HG03045 (cell line): ENCODE data around the gene CEP19.
A peak's percentile ranks its signal among the peaks of the same experiment; 100 is the strongest.
"Not testable (repeated sequence)": the region's sequence is repeated elsewhere in the genome, so short reads cannot be mapped to it uniquely, and the experiment has no call there.

ENCODE experiments used
- ATAC-seq: cut with Tn5 transposase; IDR thresholded peaks from one replicate; pipeline ENCODE4 v1.9.1; 2021; ENCODE audit warnings: mild to moderate bottlenecking, moderate library complexity; ENCODE audit not compliant: unreplicated experiment

CEP19 gene

GRCh38 chr3:196711838-196712513, at the start of gene CEP19, which contains the start of gene PIGX:
Gene CEP19, minus strand, starts transcription at chr3:196712250. Its CDS starts 3,593 bp downstream, at chr3:196708657.
Gene PIGX, plus strand, starts transcription at chr3:196712377.
- ATAC-seq: peak; percentile 75

GRCh38 chr3:196757876-196758739, 46.1 kb upstream of the CEP19 start:
- ATAC-seq: no peak

DNA sequence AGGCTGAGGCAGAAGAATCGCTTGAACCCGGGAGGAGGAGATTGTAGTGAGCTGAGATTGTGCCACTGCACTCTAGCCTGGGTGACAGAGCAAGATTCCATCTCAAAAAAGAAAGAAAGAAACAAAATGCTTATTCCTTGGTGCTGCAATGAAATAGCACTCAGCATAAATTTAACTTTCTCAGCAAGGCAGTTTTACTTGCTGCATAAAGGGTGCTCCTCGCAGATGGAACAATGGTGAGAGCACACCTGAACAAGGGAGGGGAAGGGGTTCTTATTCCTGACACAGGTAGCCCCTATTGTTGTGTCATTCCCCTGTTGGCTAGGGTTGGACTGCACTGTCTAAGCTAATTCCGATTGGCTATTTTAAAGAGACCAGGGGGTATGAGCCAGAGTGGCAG, 44.7 kb upstream of the CEP19 start:
- ATAC-seq: no peak

DNA sequence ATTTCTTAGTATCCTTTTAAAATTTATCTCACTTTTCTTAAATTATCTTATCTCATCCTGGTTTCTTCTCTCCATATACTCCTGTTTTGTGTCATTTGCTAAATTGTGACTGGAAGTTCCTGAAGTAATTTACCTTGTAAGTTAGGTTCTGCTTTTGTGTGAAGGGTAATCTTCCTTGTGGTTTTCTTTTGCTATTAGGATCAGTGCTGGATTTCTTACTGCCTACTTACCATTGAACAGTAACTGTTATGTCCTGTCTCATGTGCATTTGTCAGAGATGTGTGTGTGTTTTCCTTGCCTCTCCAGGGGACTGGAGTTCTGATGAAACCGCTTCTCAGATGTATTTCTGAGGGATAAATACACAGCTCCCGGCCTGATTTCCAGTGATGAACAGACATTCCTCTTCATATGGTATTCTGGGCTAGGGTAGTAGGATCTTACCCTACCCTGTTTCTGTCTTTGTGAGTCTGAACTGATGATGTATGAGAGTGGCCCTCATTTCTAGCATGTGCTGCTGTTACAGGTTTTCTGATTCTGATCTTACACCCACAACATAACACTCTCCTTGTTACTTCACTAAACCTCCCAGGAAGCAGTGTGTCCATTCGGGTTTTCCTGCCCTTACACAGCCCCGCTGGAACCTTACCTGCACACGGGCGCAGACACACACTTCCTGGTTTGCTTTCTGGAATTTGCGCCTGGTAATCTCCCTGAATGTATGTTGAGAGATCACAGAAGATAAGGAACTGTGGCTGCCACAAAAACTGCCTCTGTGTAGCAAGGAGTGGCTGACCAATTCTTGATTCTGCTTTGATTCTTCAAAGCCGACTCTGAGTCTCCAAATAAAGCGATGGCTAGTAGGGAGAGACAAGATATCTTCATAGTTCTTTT, 42.3 kb upstream of the CEP19 start:
- ATAC-seq: no peak

DNA sequence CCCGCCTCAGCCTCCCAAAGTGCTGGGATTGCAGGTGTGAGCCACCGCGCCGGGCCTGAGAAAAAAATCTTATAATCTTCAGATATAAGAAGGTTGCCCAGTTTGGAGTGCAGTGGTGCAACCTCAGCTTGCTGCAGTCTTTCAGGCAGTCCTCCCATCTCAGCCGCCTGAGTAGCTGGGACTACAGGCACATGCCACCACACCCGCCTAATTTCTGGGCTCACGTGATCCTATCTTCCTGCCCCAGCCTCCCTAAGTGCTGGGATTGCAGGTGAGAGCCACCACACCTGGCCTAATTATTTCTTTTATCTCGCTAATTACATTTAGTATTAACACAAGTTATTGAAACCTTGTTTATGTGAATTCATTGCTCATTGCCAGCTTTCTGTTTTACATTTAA, 41.2 kb upstream of the CEP19 start:
- ATAC-seq: no peak

DNA sequence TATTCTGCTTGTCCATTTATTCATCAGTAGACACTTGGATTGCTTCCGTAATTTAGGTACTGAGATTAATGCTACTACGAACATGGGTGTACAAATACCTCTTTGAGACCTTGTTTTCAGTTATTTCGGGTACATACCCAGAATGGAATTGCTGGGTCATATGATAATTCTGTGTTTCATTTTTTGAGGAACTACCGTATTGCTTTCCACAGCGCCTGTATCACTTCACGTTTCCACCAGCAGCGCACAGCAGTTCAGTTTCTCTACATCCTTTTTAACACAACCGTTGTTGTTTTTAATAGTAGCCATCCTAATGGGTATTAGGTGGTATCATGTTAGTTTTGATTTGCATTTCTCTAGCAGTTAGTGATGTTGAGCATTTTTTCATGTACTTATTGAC, 37.1 kb upstream of the CEP19 start:
- no peak for ATAC-seq

- ATAC-seq: not testable (repeated sequence)
These were observed 31.5 kb upstream of the CEP19 start for GRCh38 chr3:196743569-196743968.

- no peak for ATAC-seq
These were observed 29.3 kb upstream of the CEP19 start for GRCh38 chr3:196741249-196741889.

GRCh38 chr3:196740481-196741248, 28.6 kb upstream of the CEP19 start:
- ATAC-seq: no peak

- peak; percentile 92 for ATAC-seq
These were observed 27.8 kb upstream of the CEP19 start, which contains the start of gene PAK2 for GRCh38 chr3:196739671-196740480. Gene PAK2, plus strand, starts transcription at chr3:196739857. Its CDS starts 42,790 bp downstream, at chr3:196782647.

DNA sequence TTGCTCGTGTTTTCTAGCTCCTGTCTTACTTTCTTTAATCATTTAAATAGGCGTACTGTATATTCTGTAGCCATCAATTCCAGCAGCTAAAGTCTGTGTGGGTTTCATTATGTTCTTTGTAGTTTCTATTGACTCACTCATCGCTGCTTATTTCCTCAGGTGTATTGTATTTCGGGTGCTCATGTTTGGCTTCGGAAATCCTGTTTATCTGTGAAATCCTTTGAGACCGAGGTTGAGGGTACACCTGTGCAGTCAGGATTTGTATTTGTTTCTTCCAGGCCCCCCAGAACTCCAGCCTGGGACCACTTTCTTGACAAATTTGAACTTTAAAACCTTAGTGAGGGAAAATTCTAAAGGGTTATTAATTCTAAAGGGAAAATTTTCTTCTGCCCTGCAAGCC, 25.6 kb upstream of the CEP19 start:
- ATAC-seq: no peak

- ATAC-seq: no peak
These were observed 24.8 kb upstream of the CEP19 start for GRCh38 chr3:196736670-196737374.

DNA sequence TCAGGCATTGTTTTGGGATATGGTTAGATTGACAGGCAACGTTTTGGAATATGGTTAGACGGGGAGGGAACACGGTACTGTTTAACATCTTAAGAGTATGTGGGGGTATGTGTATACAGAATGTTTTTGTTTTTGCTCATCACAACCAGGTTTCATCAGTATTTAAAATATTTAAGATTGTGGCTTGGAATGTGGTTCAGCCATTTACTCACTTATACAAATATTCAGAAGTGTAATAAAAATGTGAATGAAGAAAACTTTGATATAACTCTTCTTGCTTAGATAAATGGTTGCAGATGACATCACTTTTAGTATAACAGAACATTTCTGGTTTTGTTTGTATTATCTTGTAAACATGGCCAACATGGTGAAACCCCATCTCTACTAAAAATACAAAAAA, 23.7 kb upstream of the CEP19 start:
- no peak for ATAC-seq

DNA sequence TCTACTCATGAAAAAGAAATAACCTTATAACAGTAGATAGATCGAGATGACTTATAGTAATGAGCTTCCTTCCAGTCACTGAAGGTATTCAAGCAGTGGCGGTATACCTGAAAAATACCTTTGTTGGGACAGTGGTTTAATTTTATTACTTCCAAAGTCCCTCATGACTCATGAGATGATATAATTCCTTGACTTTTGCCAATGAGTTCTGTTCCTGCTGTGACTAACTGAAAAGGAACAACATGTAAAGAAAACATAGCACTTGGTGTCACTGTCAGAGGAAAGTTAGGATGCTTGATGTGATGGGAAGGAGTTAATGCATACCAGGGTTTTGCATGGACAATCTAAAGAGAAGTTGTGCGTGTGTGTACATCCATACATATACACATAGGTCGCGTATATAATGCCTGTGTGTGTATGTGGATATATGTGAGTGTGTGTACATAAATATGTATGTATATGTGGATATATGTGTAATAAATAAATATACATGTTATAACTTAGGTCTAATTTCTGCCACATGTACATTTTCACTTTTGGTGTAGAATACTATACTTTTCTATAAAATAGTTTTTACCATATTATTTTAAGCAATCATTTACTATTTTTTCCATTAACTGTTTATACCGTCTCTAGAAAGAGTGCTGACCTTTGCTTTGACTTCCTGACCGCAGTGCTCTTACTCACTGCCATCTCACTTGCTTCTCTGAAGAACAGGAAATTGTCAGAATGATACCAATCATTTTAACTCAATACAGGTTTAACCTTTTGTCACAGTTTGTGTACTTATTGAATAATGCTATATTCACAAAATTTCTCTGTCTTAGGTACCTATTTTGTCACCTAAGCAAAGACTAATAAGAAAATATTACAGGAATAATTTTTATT, 15.0 kb upstream of the CEP19 start:
- no peak for ATAC-seq

DNA sequence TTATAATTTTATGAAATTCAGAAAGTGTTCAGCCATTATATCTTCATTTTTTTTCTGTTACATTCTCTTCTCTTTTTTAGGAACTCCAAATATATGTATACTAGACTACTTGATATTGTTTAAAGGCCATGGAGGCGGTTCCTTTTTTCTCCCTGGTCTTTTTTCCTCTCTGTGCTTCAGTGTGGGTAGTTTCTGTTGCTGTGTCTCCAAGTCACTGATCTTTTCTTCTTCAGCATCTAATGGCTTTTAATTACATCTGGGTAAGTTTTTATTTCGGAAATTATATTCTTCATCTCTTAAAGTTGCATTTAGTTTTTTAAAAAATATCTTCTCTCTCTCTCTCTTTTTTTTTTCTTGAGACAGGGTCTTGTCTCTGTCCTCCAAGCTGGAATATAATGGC, 9.0 kb upstream of the CEP19 start:
- no peak for ATAC-seq

DNA sequence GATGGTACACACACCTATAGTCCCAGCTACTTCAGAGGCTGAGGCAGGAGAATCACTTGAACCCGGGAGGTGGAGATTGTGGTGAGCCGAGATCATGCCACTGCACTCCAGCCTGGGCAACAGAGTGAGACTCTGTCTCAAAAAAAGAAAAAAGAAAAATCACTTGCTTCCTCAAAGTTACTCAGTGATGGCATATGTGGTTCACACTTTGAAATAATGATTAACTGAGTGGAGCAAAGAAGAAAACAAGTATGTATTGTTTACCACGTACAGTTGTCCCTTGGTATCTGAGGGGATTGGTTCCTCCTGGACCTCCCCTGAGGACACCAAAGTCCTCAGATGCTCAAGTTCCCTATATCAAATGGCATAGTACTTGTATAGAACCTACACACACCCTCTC, 5.1 kb upstream of the CEP19 start:
- not testable (repeated sequence) for ATAC-seq
